HG03432 (cell line): ENCODE measurements around the gene RANBP1.
"Not testable (repeated sequence)": the region's sequence is repeated elsewhere in the genome, so short reads cannot be mapped to it uniquely, and the experiment has no call there.

Experiments
- ATAC-seq: cut with Tn5 transposase; IDR thresholded peaks from one replicate; pipeline ENCODE4 v1.9.1; 2021; ENCODE audit warnings: mild to moderate bottlenecking, moderate library complexity; ENCODE audit not compliant: unreplicated experiment

RANBP1 gene

DNA sequence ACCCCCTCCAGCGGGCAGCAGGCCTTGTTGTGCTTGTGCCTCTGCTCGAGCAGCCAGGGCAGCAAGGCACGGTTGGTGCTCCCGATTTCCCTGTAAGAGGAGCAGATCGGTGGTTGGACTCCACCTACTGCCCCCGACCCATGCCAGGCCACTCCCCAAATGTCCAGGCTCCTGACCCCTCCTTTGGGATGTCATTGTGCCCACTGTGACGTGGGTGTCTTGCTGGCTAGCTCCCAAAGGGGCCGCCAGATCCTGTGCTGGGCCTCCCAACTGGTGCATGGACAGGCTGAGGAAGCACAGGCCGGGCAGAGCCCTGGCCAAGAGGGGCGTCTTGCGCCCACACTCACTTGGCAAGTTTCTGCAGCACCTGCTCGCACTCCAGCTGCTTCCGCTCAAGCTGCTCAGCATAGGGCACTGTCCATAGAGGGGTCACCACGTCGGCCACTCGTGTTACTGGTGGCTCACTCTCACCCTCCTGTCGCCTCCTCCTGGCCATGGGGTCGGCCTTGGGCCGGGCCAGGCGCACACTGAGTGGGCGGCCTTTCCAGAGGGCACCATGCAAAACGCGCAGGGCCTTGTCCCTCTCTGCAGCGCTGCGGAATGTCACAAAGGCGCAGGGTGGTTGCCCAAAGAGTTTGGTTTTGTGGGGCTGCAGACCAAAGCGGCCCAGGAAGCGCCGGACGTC is at the start of gene RANBP1:
RANBP1 (plus strand) TSS at position 414 of the 685 bp plus-strand sequence; CDS start at position 495, 81 bp downstream.
- no peak for ATAC-seq

DNA sequence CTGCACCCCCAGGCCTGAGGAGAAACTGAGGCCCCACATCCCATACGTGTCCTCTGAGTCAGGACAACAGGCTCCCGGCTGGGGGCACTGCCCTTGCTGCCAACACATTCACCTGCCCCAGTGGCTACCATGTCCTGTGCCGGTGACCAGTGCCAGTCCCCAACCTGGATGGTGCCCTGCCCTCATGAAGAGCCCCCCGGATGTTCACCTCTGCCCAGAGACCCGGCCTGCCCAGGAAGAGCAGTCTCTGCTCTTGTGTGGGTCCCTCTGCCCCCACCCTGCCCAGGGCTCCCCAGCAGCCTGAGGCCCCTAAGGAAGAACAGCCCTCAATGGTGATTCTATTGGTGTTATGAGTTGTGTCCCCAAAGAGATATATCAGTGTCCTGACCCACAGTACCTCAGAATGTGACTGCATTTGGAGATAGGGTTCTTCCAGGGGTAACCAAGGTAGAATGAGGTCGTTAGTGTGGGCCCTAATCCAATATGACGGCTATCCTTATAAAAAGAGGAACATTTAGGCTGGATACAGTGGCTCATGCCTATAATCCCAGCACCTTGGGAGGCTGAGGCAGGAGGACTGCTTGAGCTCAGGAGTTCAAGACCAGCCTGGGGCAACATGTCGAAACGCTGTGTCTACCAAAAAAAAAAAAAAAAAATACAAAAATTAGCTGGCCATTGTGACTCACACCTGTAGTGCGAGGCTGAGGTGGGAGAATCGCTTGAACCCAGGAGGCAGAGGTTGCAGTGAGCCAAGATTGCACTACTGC is 49.1 kb upstream of the RANBP1 start:
- ATAC-seq = no peak

DNA sequence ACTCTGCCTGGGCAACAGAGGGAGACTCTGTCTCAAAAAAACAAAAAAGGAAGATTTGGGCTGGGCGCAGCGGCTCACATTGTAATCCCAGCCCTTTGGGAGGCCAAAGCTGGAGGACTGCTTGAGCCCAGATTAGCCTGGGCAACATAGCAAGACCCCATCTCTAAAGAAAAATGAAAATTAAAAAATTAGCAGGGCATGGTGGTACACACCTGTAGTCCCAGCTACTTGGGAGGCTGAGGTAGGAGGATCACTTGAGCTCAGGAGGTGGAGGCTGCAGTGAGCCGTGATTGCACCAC is 48.6 kb upstream of the RANBP1 start:
- not testable (repeated sequence) for ATAC-seq

DNA sequence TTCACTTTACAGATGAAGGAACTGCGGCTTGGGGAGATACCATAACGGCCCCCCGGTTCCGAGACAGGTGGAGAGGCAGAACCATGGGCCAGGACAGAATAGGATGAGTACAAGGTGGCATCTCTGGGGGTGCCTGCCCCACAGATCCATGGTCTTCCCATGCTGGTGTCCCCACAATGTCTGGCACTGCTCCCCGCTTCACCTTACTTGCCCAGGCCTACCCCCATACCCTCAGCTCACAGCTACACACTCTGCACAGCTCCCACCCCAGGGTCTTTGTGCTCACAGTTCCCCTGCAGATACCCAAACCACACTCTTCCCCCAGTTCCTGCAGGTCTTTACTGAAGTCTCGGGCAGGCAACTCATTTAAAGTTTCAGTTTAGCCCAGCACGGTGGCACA is 47.3 kb upstream of the RANBP1 start:
- no peak for ATAC-seq

DNA sequence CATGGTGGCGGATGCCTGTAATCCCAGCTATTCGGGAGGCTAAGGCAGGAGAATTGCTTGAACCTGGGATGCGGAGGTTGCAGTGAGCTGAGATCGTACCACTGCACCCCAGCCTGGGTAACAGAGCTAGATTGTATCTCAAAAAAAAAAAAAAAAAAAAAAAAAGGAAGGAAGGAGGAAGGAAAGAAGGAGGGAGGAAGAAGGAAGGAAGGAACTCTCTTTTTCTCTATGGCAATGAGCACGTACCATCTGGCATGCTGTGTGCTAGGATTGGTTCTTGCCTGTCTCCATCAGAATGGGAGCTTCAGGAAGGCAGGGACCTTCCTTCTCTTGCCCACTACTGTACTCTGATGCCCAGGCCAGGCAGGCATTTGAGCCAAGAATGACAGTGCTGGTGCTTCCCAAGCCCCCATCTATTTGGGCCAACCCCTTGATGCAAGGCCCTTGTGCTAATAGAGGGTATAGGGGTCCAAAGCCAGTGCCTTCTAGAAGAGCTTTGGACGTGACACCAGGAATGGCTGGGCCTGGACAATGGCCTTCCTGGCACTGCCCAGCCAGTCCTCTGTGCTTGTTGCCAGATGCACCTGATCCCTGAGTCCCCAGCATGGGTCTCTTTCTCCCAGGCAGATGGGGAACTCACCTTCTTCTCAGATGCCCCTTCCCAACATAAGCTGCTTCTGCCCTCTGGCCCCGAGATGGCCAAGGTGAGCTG is 46.4 kb upstream of the RANBP1 start:
- no peak for ATAC-seq

DNA sequence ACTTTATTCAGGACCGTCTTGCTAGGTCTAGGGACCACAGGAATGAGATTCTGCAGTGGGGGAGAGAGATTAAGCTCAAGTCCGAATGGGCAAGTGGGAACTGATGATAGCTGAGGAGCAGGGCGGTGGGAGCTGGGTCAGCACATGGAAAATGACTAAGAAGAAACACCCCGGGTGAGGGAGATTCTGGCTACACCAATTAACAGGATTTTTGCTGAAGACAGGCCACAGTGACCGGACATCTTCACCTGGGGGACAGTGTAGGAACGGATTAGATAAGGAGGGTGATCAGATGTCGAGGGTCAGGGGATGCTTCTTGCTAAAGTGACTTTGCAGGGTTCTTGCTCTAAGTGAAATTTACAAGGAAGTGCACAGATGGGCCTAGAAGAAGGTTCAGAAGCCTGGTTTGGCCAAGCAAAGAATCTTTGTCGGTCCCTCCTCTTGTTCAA is 44.4 kb upstream of the RANBP1 start:
- no peak for ATAC-seq

DNA sequence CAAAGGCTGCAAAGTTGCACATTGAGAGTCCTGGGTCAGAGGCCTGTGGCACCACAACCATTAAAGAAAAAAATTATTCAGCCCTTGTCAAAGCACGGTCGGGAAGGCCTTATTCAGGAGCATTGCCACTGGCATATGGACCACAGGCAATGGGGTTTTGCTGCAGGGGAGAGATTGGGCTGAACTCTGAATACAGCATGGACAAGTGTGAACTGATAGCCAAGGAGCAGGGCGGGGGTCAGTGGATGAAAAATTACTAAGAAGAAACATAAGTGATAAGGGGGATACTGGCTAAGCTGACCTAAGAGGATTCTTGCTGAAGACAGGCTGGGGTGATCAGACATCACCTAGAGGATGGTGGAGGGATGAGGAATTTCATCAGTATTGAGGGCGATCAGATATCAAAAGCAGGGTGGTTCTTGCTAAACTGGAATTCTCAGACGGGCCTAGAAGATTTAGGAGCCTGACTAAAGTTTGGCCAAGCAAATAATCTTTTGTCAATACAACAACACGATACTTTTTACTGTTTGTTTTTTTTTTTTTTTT is 39.2 kb upstream of the RANBP1 start:
- no peak for ATAC-seq

DNA sequence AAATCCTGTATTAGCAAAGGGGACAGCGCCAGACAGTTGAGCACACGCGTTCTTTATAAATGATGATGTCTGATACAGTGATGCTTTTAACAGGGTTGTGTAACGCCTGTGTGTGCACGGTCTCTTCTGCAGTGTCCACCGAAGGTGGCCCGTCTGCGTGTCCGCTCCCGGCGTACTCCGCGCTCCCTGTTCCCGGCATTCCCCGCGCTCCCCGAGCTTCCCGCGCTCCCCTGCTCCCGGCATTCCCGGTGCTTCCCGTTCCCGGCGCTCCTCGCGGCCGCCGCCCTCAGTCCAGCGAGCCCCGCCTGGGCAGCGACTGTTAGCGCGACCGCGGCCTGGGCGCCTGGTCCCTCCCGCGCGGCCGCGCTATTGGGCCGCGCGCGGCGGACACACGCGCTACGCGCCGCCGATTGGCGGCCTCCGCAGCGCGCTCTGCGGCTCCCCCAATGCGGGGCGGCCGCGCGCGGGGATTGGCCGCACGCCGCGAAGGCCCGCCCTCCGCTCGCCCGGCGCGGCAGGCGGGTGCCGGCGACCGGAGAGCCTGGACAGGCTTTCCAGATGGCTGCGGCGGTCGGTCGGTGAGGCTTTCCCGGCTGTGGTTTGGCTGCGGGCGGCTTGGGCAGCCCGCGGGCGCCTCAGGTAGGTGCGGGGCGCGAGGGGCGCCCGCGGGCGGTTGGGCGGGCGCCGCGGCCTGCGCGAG is 36.0 kb upstream of the RANBP1 start, which contains the start of gene DGCR8:
DGCR8 (plus strand) TSS at position 497 of the 700 bp plus-strand sequence. CDS start 5,723 bp downstream, outside the sequence.
- ATAC-seq = peak; percentile 83

DNA sequence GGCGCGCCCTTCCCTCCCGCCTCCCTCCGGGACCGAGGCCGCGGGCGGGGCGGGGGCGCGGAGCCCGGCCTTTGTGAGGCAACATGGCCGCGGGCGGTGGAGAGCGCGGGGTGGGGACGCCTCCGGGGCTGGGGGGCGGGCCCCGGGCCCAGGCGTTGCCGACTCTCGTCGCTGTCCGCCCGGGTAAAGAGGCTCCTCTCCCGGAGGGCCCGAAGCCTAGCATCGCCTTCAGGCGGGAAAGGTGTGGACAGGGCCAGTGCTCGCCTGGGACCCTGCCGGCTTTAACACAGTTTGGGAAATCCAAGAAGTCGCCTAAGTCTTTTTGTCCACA is 35.5 kb upstream of the RANBP1 start:
- peak; percentile 62 for ATAC-seq

DNA sequence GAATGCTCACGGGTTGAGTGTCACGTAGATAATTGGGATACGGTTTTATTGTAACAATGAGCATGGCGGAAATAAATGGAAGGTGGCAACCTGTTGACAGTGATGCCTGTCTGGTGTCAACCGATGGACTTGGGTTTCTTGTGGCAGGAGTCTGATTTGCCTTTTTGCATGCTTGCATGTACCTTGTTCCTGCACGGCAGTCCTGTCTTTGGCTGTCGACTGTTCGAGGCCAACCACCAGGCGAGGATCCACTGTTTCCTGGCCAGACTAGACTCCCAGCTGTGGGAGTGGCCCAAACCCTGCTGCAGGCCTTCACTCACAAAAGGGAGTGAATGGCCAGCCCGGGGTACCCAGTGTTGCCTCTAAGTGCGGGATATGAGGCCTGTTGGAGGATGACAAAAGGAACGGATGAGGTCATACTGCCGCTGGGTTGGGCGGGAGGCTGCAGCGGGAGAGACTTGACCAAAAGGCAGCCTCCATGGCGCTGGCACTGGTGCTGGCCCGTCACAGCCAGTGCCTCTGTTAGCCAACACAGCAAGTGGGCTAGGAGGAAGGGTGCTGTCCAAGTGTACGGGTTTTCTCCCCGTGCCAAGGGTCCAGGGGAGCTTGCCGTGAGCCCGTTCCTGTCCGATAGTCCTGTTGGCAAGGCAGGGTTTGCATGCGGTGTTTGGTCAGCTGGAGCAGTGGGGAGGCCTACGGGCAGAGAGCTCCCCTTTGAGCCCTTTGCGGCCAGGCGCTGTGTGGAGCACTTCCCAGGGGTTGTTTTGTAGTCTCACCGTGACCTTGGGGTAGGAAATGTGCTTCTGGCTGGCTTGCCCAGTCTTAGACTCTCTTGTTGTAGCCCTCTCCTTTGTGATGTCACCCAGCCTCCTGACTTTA is 34.9 kb upstream of the RANBP1 start:
- ATAC-seq = no peak

DNA sequence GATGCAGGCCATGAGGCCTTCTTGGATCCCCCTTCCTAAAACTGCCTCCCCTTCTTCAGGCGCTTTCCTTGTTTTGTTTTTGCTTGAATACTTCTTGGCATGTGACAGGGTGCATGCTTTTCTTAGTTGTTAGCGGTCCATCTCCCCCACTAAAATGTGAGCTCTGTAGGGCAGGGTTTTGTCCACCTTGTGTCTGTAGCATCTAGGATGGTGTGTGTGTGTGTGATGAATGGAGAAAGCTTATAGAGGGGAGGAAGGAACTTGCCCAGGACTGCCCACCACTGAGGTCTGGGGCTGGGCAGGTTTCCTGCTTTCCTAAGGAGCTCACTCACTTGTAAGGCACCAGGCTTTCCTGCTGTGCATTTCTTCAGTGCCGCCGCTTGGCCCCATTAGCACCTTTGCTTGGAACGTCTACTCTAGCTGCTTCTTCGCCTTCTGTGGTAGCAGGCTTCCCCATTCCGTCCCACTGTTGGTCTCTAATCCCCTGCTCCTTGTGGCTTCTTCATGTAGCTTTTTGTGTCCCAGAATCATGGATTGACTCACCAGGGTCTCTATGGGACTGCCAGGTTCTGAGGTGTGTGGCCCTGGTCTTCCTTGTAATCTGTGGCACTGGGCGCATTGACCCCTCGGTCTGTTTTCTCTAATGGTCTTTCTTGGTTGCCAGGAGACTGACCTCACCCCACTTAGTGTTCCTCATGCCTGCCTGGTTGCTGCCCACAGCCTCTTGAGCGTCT is 32.6 kb upstream of the RANBP1 start:
- no peak for ATAC-seq

DNA sequence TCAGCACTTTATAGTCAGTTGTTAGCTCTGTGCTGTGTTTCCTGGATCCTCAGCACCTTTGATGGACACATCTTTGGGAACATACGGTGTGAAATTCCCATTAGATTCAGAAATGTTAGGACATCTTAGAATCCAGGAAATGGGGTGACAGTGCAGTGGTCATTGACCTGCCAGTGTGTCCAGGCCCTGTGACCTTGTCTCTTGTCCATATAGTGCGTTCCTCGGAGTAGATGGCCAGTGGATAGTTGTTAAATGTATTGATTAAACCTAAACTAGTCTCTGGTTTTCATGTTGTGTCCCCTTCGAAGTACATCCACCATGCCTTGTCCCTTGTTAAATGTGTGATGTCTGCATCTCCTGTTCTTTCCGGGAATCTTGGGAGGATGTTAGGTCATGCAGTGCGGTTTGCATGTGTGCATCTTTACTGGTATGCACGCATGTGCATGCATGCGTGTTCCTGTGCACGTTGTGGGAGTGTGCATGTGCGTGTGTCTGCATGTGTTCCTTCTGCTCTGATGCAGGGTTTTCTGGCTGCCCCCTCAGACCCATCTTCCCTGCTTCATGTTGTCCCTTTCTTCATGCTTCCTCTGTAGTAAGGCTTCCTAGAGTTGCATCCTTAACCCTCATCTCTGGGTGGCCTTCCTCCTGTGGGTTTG is 31.9 kb upstream of the RANBP1 start:
- ATAC-seq = no peak

DNA sequence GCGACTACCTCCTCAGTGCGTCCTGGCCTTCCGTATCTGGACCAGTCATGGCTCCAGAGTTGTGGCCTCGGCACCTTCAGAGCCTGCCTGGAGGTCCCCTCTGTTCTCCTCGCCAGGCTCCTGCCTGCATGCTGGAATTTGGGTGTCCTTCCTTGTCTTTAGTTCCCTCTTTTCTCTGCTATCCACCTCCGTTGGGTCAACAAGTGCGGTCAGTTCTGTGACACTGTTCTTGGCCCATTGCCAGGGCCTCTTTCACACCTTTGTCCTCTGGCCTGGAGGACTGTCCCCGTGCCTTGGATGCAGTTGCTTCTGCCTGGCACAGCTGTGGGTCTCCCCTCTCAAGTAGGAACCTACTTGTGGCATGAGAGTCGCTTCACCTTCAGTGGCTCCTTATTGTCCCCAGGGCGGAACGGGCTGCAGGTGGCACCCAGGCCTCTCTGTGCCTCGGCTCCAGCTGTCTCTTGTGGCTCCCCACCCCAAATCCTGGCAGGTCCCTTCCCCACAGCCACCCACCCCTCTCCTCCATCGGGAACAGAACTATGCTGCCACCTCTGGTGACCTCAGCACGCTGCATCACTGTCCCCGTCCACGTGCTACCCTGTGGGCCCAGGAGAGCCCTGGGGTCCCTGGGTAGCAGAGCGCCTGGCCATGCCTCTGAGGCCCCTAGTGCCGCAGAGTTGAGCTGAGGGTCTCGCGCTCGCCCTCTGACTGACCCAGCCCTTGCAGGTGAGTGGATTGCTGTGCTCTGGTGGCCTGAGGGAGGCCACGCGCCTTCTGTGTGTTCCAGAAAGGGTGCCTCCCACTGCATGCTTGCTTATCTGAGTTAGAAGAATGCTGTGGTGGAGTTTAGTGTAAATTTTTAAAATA is 31.1 kb upstream of the RANBP1 start:
- ATAC-seq = no peak

DNA sequence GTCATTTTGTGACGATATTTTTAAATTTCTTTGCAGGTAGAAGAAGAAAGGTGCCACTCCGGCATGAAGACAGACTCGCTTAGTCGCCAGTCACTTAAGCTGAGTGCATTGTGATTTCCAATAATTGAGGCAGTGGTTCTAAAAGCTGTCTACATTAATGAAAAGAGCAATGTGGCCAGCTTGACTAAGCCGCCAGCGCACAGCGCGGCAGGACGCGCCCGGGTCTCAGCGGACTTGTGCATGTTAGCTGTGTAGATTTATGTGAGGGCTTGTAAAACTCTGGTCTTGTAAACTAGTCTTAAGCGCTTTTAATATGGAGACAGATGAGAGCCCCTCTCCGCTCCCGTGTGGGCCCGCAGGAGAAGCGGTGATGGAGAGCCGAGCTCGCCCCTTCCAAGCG is 30.3 kb upstream of the RANBP1 start:
- no peak for ATAC-seq

DNA sequence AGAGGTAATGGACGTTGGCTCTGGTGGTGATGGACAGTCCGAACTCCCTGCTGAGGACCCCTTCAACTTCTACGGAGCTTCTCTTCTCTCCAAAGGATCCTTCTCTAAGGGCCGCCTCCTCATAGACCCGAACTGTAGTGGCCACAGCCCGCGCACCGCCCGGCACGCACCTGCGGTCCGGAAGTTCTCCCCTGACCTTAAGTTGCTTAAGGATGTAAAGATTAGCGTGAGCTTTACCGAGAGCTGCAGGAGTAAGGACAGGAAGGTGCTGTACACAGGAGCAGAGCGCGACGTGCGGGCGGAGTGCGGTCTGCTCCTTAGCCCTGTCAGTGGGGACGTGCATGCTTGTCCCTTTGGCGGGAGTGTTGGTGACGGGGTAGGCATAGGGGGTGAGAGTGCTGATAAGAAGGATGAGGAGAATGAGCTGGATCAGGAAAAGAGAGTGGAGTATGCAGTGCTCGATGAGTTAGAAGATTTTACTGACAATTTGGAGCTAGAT is 29.8 kb upstream of the RANBP1 start:
- ATAC-seq = no peak

DNA sequence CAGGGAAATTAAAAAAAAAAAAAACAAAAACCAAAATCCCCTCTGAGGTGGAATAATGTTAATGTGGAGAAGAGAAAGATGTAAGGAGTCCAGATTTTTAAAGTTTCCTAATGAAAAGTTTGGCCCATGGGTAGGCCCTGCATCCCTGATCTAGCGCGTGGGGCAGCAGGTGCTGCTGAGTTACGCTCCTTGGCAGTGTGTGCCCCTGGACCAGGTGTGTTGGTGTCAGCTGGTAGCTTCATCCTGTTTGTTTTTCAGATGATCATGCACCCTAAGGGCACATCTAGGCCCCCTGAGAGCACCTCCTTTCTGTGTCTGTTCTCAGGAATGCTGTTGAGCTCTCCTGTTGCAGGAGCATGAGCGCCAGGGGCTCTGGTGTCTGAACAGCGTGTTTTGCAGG is 29.1 kb upstream of the RANBP1 start:
- no peak for ATAC-seq

DNA sequence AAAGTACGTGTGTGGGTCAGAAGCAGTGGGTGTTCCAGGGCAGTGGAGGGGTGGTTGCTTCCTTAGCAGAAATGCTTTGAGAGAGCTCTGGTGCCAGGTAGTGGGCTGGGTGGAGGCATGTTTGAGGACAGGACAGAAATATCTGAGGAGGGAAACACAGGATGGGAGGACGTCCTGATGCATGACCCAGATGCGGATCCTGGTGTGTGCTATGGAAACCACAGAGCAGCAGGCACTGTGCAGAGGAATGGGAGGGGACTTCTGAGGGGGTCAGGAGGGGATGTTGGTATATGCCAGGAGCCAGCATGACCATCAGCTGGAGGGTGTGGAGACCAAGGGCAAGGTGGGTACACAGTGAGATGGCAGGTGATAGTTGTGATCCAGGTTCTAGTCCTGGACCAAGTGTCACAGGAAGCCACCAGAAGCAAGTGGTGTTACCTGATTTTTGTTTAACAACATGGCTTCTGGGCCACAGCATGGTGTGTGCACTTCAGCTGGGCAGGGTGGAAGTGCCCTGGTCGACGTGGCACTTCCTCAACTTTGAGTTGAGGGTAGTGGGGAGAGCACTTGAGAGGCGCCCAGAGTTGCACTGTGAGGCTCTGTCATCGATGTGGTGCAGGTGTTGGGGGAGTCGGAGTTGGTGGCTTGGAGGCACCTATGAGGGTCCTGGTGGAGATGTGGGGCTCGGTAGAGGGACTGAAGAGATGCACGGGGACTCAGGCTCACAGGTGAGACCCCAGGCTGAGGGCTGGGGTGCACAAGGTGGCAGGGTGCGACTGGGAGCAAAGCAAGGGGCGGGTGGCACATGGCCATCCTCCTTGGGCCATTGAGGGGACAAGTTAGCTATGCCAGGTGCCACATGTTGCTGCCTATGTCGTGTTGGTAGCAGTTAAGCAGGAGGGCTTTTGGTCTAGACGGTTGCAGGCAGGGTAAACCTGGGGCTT is 28.3 kb upstream of the RANBP1 start:
- ATAC-seq = no peak
